ENCODE results near the gene SLC44A5.

GRCh38 chr1:75444220-75444619 lies 166.7 kb downstream of the SLC44A5 start:
- TF ChIP-seq, protein P1, sequence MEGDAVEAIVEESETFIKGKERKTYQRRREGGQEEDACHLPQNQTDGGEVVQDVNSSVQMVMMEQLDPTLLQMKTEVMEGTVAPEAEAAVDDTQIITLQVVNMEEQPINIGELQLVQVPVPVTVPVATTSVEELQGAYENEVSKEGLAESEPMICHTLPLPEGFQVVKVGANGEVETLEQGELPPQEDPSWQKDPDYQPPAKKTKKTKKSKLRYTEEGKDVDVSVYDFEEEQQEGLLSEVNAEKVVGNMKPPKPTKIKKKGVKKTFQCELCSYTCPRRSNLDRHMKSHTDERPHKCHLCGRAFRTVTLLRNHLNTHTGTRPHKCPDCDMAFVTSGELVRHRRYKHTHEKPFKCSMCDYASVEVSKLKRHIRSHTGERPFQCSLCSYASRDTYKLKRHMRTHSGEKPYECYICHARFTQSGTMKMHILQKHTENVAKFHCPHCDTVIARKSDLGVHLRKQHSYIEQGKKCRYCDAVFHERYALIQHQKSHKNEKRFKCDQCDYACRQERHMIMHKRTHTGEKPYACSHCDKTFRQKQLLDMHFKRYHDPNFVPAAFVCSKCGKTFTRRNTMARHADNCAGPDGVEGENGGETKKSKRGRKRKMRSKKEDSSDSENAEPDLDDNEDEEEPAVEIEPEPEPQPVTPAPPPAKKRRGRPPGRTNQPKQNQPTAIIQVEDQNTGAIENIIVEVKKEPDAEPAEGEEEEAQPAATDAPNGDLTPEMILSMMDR (conservative IDR thresholded peaks at IDR 0.05; ENCODE audit: low read length) = no peak
- no peak for TF ChIP-seq EZH2phosphoT487 (IDR thresholded peaks at IDR 0.05; ENCODE audit: borderline replicate concordance)
